CD4-positive, CD25-positive, alpha-beta regulatory T cell (primary cell): ENCODE results near the gene HRCT1. TPM values are rescaled to one million over a fixed set of nuclear protein-coding genes. Genes with fewer than 3 reads are reported as not detected.

Experiments used
- ATAC-seq, 2 donors: fragments of 150-1000 bp; cut with Tn5 transposase; one replicate each; pipeline ENCODE4 v1.10.0; 2021; ENCODE audit warnings: low read depth in 2 of 2, moderate number of reproducible peaks in 2 of 2, moderate library complexity in 1 of 2
- DNase-seq, 3 donors: peaks; one replicate each; pipeline versions ENCODE4 v3.0.0 to v3.0.0-alpha.2; 2012 to 2022; ENCODE audit warnings: mixed read lengths in 1 of 3
- H3K27ac ChIP-seq: one replicate; pipeline ENCODE4 v1.7.0; 2013; ENCODE audit warnings: mild to moderate bottlenecking, low read length; ENCODE audit not compliant: insufficient read depth, poor library complexity, severe bottlenecking
- H3K27me3 ChIP-seq: one replicate; pipeline ENCODE4 v1.7.0; 2013; ENCODE audit warnings: low read length; ENCODE audit not compliant: control insufficient read depth, insufficient read depth
- H3K36me3 ChIP-seq: one replicate; pipeline ENCODE4 v1.7.0; 2013; ENCODE audit warnings: mild to moderate bottlenecking, low read length, moderate library complexity; ENCODE audit not compliant: control insufficient read depth, insufficient read depth
- H3K4me1 ChIP-seq: 2 replicates; pipeline ENCODE4 v1.7.0; 2013; ENCODE audit warnings: mild to moderate bottlenecking, low read length; ENCODE audit not compliant: insufficient read depth, control insufficient read depth, poor library complexity, severe bottlenecking
- H3K4me3 ChIP-seq: one replicate; pipeline ENCODE4 v1.7.0; 2013; ENCODE audit warnings: low read depth, mild to moderate bottlenecking, low read length, moderate library complexity
- H3K9me3 ChIP-seq, 2 experiments: 1 replicate in 1 of 2; 2 replicates in 1 of 2; pipeline ENCODE4 v1.7.0; 2013; ENCODE audit warnings: low read length in 2 of 2, mild to moderate bottlenecking in 1 of 2, moderate library complexity in 1 of 2; ENCODE audit not compliant: control insufficient read depth in 2 of 2
- H3K27ac Mint-ChIP-seq, 3 donors: one replicate each; pipeline ENCODE4 v1.8.0; 2020 to 2022; ENCODE audit warnings: mild to moderate bottlenecking in 3 of 3, mixed read lengths in 3 of 3, moderate library complexity in 2 of 3
- H3K27me3 Mint-ChIP-seq: one replicate; pipeline ENCODE4 v1.8.0; 2022; ENCODE audit warnings: mild to moderate bottlenecking, mixed read lengths
- H3K36me3 Mint-ChIP-seq: one replicate; pipeline ENCODE4 v1.8.0; 2020; ENCODE audit warnings: mixed read lengths
- H3K4me1 Mint-ChIP-seq, 4 donors: one replicate each; pipeline ENCODE4 v1.8.0; 2020 to 2022; ENCODE audit warnings: mixed read lengths in 4 of 4, mild to moderate bottlenecking in 1 of 4
- H3K4me3 Mint-ChIP-seq, 4 donors: one replicate each; pipeline ENCODE4 v1.8.0; 2020 to 2022; ENCODE audit warnings: mild to moderate bottlenecking in 4 of 4, mixed read lengths in 4 of 4, moderate library complexity in 3 of 4
- H3K9me3 Mint-ChIP-seq, 7 donors: one replicate each; pipeline ENCODE4 v1.8.0; 2020 to 2022; ENCODE audit warnings: mixed read lengths in 7 of 7, mild to moderate bottlenecking in 3 of 7, moderate library complexity in 2 of 7
- polyA plus RNA-seq, 4 donors: library from polyadenylated mRNA; unstranded; fragments of 300-500 nt; fragmentation: Illumina TruSeq; gene quantifications; one replicate each; pipeline ENCODE4 v1.2.3, GENCODE V29; 2021
- total RNA-seq: library from RNA; stranded (reverse); gene quantifications from one replicate; pipeline ENCODE4 v1.2.3, GENCODE V29; 2022

Gene HRCT1
- total and polyA plus RNA-seq, 5 donors from 2014 or later = not detected

DNA sequence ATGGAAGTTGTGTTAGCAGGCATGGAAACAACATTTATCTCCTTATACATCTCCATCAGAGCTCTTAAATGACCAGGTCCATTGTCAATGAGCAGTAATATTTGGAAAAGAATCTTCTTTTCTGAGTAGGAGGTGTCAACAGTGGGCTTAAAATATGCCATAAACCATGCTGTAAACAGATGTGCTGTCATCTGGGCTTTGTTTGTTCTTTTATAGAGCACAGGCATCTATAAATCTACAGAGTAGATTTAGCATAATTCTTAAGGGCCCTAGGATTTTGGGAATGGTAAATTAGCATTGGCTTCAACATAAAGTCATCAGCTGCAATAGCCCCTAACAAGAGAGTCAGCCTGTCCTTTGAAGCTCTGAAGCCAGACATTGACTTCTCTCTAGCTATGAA lies 7.7 kb upstream of the HRCT1 start:
- H3K36me3 ChIP-seq = no peaks in the 10 kb centered on the region
- H3K4me1 ChIP-seq = peaks cover 4% of the 10 kb centered on the region
- peaks cover 61% of the 10 kb centered on the region for H3K27me3 Mint-ChIP-seq
- H3K36me3 Mint-ChIP-seq = no peaks in the 10 kb centered on the region
- peaks cover 30% of the 10 kb centered on the region for H3K27me3 ChIP-seq
- no peak overlapping the region for H3K4me3 Mint-ChIP-seq
- H3K4me3 ChIP-seq = no peak overlapping the region
- no peak overlapping the region for H3K27ac Mint-ChIP-seq
- peaks cover 5 to 6% (median 6%) of the 10 kb centered on the region in 4 donors for H3K4me1 Mint-ChIP-seq
- ATAC-seq (no peak), DNase-seq (no peak)
- no peaks in the 10 kb centered on the region for H3K9me3 Mint-ChIP-seq
- no peaks in the 10 kb centered on the region for H3K9me3 ChIP-seq
- H3K27ac ChIP-seq = no peak overlapping the region

DNA sequence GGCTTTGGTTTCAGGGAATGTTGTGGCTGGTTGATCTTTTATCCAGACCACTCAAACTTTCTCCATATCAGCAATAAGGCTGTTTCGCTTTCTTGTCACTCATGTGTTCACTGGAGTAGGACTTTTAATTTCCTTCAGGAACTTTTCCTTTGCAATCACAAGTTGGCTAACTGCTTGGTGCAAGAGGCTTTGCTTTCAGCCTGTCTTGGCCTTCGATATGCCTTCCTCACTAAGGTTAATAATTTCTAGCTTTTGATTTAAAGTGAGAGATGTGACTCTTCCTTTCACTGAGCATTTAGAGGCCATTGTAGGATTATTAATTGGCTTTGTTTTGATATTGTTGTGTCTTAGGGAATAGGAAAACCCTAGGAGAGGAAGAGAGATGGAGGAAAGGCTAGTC lies 7.0 kb upstream of the HRCT1 start:
- H3K27ac Mint-ChIP-seq = no peak overlapping the region
- DNase-seq = no peak
- peaks cover 28% of the 10 kb centered on the region for H3K27me3 ChIP-seq
- H3K27ac ChIP-seq = no peak overlapping the region
- H3K4me1 ChIP-seq = peaks cover 7% of the 10 kb centered on the region
- H3K9me3 ChIP-seq = no peaks in the 10 kb centered on the region
- peaks cover 54% of the 10 kb centered on the region for H3K27me3 Mint-ChIP-seq
- ATAC-seq = no peak
- H3K36me3 ChIP-seq = no peaks in the 10 kb centered on the region
- H3K4me3 ChIP-seq = no peak overlapping the region
- no peaks in the 10 kb centered on the region for H3K36me3 Mint-ChIP-seq
- H3K4me1 Mint-ChIP-seq = peaks cover 5 to 7% (median 6%) of the 10 kb centered on the region in 4 donors
- no peaks in the 10 kb centered on the region for H3K9me3 Mint-ChIP-seq
- H3K4me3 Mint-ChIP-seq = no peak overlapping the region

DNA sequence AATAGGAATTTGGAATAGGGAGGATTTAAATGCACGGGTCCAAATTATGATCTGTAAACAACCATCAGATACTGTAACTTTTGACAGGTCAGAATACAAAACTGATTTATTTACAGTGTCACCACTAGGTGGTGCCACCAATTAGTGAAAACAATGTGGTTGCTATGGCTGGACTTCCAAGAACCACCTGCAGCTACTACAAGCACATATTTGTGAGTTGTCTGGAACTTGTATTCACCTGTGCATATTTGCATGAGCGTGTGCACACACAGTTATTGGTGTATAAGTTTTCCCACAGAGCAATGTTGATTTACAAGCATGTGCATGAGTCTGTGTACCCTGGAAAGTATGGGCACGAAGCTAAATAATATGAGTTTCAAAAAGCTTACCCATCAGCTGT lies 3.0 kb upstream of the HRCT1 start:
- Histone ChIP-seq H3K9me3 (no peaks in the 10 kb centered on the region), H3K27ac (no peak overlapping the region), H3K4me3 (no peak overlapping the region), H3K4me1 (peaks cover 22% of the 10 kb centered on the region), H3K27me3 (peaks cover 14% of the 10 kb centered on the region), H3K36me3 (no peaks in the 10 kb centered on the region)
- Mint-ChIP-seq H3K27ac (peak overlapping the region in 1 of 3 donors; percentile 16), H3K27me3 (peaks cover 27% of the 10 kb centered on the region), H3K4me1 (peaks cover 5 to 36% (median 12%) of the 10 kb centered on the region in 4 donors), H3K36me3 (no peaks in the 10 kb centered on the region), H3K9me3 (no peaks in the 10 kb centered on the region), H3K4me3 (no peak overlapping the region)
- ATAC-seq (peak; percentile 53 to 59), DNase-seq (peak; percentile 19 to 73 (median 62))

DNA sequence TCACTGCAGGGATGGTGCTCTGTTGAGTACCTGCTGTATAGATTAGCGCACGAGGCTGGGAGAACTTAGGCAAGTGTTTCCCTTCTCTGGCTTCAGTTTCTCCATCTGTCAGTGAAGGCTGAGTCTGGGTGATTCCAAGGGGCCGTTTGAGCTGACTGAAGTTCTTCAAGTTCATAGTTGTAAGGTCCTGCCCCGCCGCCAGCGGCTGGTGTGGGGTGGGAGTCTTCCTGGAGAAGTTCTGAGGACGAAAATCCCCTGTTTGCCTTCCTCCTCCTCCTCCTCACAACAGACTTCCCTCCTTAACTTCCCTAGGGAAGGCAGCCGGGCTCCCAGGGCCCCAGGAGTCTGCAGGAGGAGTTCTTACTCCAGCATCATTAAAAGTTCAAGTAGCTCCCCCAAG lies 1.7 kb upstream of the HRCT1 start:
- no peak overlapping the region for H3K4me3 Mint-ChIP-seq
- Histone ChIP-seq H3K4me3 (no peak overlapping the region), H3K4me1 (peaks cover 35% of the 10 kb centered on the region), H3K27ac (no peak overlapping the region), H3K9me3 (no peaks in the 10 kb centered on the region), H3K36me3 (no peaks in the 10 kb centered on the region), H3K27me3 (peaks cover 10% of the 10 kb centered on the region)
- DNase-seq = no peak
- H3K9me3 Mint-ChIP-seq = no peaks in the 10 kb centered on the region
- peaks cover 22% of the 10 kb centered on the region for H3K27me3 Mint-ChIP-seq
- H3K27ac Mint-ChIP-seq = peak overlapping the region in 1 of 3 donors; percentile 86
- ATAC-seq = no peak
- peaks cover 10 to 49% (median 18%) of the 10 kb centered on the region in 4 donors for H3K4me1 Mint-ChIP-seq
- H3K36me3 Mint-ChIP-seq = no peaks in the 10 kb centered on the region

DNA sequence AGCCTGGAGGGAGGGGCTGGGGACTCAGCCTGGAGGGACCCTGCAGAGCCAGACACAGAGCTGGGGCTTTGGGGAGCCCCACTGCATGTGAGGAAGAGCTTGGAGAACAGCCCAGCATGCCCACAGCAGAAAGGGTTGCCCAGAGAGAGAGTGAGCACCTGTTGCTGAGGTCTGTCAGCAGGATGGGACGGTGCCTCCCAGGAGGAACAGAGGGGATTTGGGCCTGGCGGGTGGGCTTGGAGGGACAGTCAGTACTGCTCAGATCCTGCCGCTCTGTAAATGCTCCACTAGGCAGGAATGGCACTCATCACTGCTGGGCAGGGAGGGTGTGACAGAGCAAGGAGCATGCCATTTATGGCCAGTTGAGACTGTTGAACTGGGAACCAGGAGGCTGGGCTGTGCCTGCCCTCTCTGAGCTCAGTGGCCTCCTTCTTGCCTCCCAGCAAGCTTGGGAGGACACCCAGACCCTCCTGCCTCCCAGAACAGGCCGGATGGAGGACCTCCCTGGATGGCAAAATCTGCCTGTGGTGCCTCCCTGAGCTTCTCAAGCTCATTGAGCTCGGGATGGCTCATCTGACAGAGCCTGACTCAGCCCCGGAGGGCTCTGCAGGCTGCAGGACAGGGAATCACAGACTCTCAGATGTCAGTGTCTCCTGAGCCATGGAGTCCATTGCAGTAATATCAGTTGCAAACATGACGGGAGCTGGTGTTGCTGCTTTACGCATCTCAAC lies 786 bp upstream of the HRCT1 start:
- peak overlapping the region in 1 of 4 donors; percentile 64 for H3K4me3 Mint-ChIP-seq
- peaks cover 43% of the 10 kb centered on the region for H3K4me1 ChIP-seq

DNA sequence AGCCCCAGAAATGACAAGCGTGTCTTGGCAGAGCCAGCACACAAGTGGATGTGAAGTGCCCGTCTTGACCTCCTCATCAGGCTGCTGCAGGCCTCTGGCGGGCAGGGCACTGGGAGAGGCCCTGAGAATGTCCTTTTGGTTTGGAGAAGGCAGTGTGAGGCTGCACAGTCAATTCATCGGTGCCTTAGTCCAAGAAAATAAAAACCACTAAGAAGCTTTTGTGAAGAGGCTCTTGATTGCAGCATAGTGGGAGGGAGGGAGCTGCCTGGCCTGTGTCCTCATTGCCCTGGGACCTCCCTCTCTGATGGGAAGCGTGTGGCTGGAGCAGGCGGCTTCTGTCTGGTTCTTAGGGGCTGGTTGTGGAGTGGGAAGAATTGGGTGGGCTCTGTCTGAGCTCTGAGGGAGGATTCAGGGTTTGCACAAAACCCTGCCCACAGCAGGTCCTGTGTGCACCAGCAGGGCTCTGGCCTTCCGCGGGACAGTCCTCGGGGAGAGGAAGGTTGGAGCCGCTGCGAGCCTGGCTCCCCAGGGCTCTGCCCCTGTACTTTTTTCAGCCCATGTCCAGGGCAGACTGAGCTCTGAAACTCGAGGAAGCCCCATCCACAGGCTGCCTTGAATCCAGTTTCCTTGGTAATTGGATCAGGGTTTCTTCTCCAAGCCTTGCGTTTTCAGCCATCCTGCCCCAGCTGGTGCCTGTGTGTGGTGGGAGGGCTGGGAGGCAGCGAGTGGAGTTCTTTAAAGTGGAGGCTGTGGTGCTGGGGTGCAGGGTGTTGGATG lies 1.1 kb downstream of the HRCT1 start:
- no peaks in the 10 kb centered on the region for H3K9me3 Mint-ChIP-seq
- peaks cover 10% of the 10 kb centered on the region for H3K27me3 Mint-ChIP-seq
- Histone ChIP-seq H3K36me3 (no peaks in the 10 kb centered on the region), H3K4me3 (no peak overlapping the region), H3K27me3 (peaks cover 5% of the 10 kb centered on the region), H3K27ac (no peak overlapping the region), H3K9me3 (no peaks in the 10 kb centered on the region), H3K4me1 (peaks cover 62% of the 10 kb centered on the region)
- peak overlapping the region in 1 of 4 donors; percentile 84 for H3K4me3 Mint-ChIP-seq
- ATAC-seq = no peak
- H3K4me1 Mint-ChIP-seq = peaks cover 20 to 74% (median 33%) of the 10 kb centered on the region in 4 donors
- H3K27ac Mint-ChIP-seq = peak overlapping the region; percentile 48 to 80 (median 80)
- no peak for DNase-seq
- no peaks in the 10 kb centered on the region for H3K36me3 Mint-ChIP-seq

More for the DNA sequence above, 786 bp upstream of the HRCT1 start:
- Histone ChIP-seq H3K4me3 (no peak overlapping the region), H3K27ac (no peak overlapping the region), H3K9me3 (no peaks in the 10 kb centered on the region), H3K36me3 (no peaks in the 10 kb centered on the region), H3K27me3 (peaks cover 10% of the 10 kb centered on the region)
- H3K9me3 Mint-ChIP-seq = no peaks in the 10 kb centered on the region
- ATAC-seq = no peak
- peak overlapping the region in 2 of 3 donors; percentile 62 to 86 for H3K27ac Mint-ChIP-seq
- H3K36me3 Mint-ChIP-seq = no peaks in the 10 kb centered on the region
- H3K4me1 Mint-ChIP-seq = peaks cover 13 to 56% (median 21%) of the 10 kb centered on the region in 4 donors
- DNase-seq = no peak
- H3K27me3 Mint-ChIP-seq = peaks cover 17% of the 10 kb centered on the region

DNA sequence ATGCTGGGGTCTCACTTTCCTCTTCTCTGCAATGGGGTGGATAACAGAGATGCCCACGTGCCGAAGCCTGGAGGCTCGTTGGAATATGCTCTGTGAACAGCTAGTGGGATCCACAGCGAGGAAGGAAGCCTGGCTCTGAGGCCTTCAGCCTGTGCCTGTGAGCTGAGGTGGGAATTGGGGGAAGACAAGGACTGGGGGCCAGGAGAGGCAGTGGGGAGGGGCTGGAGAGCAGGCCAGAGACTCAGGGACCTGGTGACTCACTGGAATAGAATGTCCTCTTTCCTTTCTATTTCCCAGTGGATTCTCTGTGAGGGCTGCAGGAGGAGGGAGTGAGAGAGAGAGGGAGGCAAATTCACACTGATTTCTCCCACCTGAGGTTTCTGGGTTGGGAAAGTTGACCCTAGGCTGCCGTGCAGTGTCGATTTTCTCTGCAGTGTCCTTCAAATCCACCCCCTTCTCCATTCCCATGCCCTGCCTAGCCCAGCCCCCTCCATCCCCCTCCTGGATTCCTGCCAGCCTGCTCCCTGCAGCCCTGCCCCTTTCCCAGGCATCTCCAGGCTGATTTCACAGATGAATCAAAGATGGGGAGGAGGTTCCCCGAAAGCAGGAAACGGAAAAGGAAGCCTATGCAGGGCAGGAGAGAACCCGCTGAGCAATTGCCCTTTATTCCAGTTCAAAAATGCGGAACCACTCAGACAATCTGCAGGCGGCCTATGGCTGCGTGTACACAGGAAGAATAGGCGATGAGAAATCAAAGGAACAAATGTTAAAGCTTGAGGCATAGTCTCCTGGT lies 1.9 kb downstream of the HRCT1 start:
- Histone ChIP-seq H3K4me1 (peaks cover 68% of the 10 kb centered on the region), H3K27ac (no peak overlapping the region), H3K9me3 (no peaks in the 10 kb centered on the region), H3K27me3 (no peaks in the 10 kb centered on the region), H3K36me3 (no peaks in the 10 kb centered on the region), H3K4me3 (no peak overlapping the region)
- Mint-ChIP-seq H3K36me3 (no peaks in the 10 kb centered on the region), H3K9me3 (no peaks in the 10 kb centered on the region), H3K4me1 (peaks cover 19 to 73% (median 31%) of the 10 kb centered on the region in 4 donors), H3K27me3 (peaks cover 7% of the 10 kb centered on the region), H3K4me3 (peak overlapping the region in 3 of 4 donors; percentile 52 to 84 (median 59)), H3K27ac (peak overlapping the region in 2 of 3 donors; percentile 80 to 89)
- ATAC-seq (peak in 1 of 2 donors; percentile 22), DNase-seq (no peak)
